ENCODE measurements around the gene UBR3.
"Not testable (repeated sequence)": the region's sequence is repeated elsewhere in the genome, so short reads cannot be mapped to it uniquely, and the experiment has no call there.

The UBR3 gene

DNA sequence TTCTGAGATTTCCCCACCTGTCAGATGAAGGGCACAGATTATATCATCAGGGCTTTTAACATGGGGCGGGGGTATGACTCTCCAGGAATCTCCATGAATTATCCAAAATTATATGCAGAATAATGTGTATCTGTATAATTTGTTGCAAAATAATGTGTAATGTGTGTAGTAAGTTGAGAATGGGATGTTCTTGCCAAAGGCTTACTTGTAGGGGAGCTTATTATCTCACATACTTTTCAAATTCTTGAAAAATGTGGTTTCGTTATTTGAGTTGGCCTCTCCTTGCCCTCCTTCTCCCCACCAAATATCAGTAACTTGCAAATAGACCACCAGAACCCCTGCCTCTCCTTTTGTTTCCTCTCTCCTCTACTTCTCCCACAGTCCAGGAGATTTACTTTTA is 35.6 kb downstream of the UBR3 start:
- DNase-seq (ENCODE audit: low read depth in 1 of 2, low spot score in 1 of 2) = no peak
- H3K27ac ChIP-seq (replicated peaks) = no peak overlapping the region
- H3K4me3 ChIP-seq (replicated peaks; ENCODE audit: insufficient read depth, low read length) = no peak overlapping the region
- no peak for TF ChIP-seq POLR2AphosphoS5 (IDR thresholded peaks at IDR 0.05; ENCODE audit: low read depth)
- TF ChIP-seq, protein P1, sequence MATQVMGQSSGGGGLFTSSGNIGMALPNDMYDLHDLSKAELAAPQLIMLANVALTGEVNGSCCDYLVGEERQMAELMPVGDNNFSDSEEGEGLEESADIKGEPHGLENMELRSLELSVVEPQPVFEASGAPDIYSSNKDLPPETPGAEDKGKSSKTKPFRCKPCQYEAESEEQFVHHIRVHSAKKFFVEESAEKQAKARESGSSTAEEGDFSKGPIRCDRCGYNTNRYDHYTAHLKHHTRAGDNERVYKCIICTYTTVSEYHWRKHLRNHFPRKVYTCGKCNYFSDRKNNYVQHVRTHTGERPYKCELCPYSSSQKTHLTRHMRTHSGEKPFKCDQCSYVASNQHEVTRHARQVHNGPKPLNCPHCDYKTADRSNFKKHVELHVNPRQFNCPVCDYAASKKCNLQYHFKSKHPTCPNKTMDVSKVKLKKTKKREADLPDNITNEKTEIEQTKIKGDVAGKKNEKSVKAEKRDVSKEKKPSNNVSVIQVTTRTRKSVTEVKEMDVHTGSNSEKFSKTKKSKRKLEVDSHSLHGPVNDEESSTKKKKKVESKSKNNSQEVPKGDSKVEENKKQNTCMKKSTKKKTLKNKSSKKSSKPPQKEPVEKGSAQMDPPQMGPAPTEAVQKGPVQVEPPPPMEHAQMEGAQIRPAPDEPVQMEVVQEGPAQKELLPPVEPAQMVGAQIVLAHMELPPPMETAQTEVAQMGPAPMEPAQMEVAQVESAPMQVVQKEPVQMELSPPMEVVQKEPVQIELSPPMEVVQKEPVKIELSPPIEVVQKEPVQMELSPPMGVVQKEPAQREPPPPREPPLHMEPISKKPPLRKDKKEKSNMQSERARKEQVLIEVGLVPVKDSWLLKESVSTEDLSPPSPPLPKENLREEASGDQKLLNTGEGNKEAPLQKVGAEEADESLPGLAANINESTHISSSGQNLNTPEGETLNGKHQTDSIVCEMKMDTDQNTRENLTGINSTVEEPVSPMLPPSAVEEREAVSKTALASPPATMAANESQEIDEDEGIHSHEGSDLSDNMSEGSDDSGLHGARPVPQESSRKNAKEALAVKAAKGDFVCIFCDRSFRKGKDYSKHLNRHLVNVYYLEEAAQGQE (IDR thresholded peaks at IDR 0.05; ENCODE audit: insufficient replicate concordance, low read depth) = no peak
- TF ChIP-seq GABPA (IDR thresholded peaks at IDR 0.05; ENCODE audit: low read depth) = no peak
- TF ChIP-seq, protein P2, sequence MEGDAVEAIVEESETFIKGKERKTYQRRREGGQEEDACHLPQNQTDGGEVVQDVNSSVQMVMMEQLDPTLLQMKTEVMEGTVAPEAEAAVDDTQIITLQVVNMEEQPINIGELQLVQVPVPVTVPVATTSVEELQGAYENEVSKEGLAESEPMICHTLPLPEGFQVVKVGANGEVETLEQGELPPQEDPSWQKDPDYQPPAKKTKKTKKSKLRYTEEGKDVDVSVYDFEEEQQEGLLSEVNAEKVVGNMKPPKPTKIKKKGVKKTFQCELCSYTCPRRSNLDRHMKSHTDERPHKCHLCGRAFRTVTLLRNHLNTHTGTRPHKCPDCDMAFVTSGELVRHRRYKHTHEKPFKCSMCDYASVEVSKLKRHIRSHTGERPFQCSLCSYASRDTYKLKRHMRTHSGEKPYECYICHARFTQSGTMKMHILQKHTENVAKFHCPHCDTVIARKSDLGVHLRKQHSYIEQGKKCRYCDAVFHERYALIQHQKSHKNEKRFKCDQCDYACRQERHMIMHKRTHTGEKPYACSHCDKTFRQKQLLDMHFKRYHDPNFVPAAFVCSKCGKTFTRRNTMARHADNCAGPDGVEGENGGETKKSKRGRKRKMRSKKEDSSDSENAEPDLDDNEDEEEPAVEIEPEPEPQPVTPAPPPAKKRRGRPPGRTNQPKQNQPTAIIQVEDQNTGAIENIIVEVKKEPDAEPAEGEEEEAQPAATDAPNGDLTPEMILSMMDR (IDR thresholded peaks at IDR 0.05; ENCODE audit: insufficient read depth, low read length) = no peak
- TF ChIP-seq SPI1 (IDR thresholded peaks at IDR 0.05; ENCODE audit: borderline replicate concordance, low read depth) = no peak
- no peaks in the 10 kb centered on the region for H3K27me3 ChIP-seq (ENCODE audit: insufficient read depth, poor library complexity, severe bottlenecking)

DNA sequence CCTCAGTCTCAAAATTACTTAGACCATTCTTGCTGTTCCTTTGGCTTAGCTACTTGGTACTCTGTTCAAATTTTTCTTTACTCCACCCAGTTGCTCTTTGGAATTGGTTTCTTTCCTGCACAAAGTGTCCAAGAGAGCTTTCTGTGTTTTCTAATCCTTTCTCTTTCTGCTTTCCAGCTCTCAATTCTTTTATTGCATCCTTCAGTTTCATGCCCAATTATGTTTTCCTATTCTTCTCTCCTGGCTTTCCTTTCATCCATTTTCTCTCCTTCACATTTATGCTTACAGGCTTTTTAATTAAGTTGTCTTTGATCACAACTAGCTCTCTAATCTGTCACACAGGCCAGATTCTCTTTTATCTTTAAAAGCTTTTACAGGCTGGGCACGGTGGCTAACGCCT is 38.2 kb downstream of the UBR3 start:
- H3K27me3 ChIP-seq (ENCODE audit: insufficient read depth, poor library complexity, severe bottlenecking) = no peaks in the 10 kb centered on the region
- DNase-seq (ENCODE audit: low read depth in 1 of 2, low spot score in 1 of 2) = no peak
- H3K27ac ChIP-seq (replicated peaks) = no peak overlapping the region
- H3K4me3 ChIP-seq (replicated peaks; ENCODE audit: insufficient read depth, low read length) = no peak overlapping the region
- TF ChIP-seq, protein P1 (IDR thresholded peaks at IDR 0.05; ENCODE audit: insufficient replicate concordance, low read depth) = no peak
- no peak for TF ChIP-seq POLR2AphosphoS5 (IDR thresholded peaks at IDR 0.05; ENCODE audit: low read depth)
- TF ChIP-seq SPI1 (IDR thresholded peaks at IDR 0.05; ENCODE audit: borderline replicate concordance, low read depth) = no peak
- TF ChIP-seq GABPA (IDR thresholded peaks at IDR 0.05; ENCODE audit: low read depth) = no peak
- TF ChIP-seq, protein P2 (IDR thresholded peaks at IDR 0.05; ENCODE audit: insufficient read depth, low read length) = no peak

DNA sequence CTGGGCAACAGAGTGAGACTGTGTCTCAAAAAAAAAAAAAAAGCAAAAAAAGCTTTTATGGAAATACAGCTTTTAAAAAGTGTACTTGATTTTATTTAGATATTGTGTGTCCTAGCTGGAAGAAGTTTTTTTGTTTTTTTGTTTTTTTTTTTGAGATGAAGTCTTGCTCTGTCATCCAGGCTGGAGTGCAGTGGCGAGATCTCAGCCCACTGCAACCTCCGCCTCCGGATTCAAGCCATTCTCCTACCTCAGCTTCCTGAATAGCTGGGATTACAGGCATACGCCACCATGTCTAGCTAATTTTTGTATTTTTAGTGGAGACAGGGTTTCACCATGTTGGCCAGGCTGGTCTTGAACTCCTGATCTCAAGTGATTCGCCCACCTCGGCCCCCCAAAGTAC is 39.0 kb downstream of the UBR3 start:
- H3K27me3 ChIP-seq (ENCODE audit: insufficient read depth, poor library complexity, severe bottlenecking); H3K4me3 ChIP-seq (replicated peaks; ENCODE audit: insufficient read depth, low read length); H3K27ac ChIP-seq (replicated peaks); DNase-seq (ENCODE audit: low read depth in 1 of 2, low spot score in 1 of 2): not testable (repeated sequence)

DNA sequence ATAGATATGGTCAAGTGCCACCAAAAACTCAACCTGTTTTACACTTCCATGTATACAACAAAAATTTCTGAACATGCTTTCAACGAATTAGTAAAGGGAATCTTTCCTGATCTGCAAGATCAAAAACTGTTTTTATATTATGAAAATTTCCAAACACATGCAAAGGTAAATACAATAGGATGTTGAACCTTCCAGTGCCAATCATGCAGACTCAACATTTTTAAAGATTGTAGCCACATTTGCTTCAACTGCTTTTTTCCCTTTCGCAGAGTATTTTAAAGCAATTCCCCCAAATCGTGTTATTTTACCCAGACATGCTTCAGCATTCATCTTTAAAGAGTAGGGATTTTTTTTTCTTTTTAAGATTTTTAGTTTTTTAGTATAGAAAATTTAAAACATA is 40.3 kb downstream of the UBR3 start:
- H3K27me3 ChIP-seq (ENCODE audit: insufficient read depth, poor library complexity, severe bottlenecking) = no peaks in the 10 kb centered on the region
- H3K27ac ChIP-seq (replicated peaks) = no peak overlapping the region
- DNase-seq (ENCODE audit: low read depth in 1 of 2, low spot score in 1 of 2) = no peak
- H3K4me3 ChIP-seq (replicated peaks; ENCODE audit: insufficient read depth, low read length) = no peak overlapping the region
- no peak for TF ChIP-seq SPI1 (IDR thresholded peaks at IDR 0.05; ENCODE audit: borderline replicate concordance, low read depth)

DNA sequence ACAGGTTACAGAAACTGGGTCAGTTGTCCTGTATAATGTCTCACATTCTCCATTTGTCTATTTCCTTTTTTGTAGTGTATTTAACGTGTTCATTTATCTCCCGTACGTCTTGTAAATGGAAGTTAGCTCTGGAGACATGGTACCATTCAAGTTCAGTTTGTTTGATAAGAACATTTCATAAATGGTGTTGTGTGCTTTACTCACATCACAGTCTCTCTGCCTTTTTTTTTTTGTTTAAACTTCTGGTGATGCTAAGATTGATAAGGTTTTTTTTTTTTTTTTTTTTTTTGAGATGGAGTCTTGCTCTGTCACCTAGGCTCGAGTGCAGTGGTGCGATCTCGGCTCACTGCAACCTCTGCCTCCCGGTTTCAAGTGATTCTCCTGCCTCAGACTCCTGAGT is 41.7 kb downstream of the UBR3 start:
- TF ChIP-seq SPI1 (IDR thresholded peaks at IDR 0.05; ENCODE audit: borderline replicate concordance, low read depth) (no peak), GABPA (IDR thresholded peaks at IDR 0.05; ENCODE audit: low read depth) (no peak), POLR2AphosphoS5 (IDR thresholded peaks at IDR 0.05; ENCODE audit: low read depth) (no peak)
- TF ChIP-seq, protein P1 (IDR thresholded peaks at IDR 0.05; ENCODE audit: insufficient replicate concordance, low read depth) = no peak
- TF ChIP-seq, protein P2 (IDR thresholded peaks at IDR 0.05; ENCODE audit: insufficient read depth, low read length) = no peak
- DNase-seq (ENCODE audit: low read depth in 1 of 2, low spot score in 1 of 2) = no peak

DNA sequence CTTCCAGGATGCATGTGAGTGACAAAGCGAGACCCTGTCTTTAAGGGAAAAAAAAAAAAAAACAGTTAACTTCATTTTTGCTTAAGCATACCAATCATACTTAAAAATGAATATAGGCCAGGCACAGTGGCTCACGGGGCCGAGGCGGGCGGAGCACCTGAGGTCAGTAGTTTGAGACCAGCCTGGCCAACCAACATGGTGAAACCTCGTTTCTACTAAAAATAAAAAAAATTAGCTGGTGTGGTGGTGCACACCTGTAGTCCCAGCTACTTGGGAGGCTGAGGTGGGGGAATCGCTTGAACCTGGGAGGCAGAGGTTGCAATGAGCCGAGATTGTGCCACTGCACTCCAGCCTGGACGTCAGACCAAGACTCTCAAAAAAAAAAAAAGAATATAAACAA is 44.1 kb downstream of the UBR3 start:
- H3K27ac ChIP-seq (replicated peaks); H3K4me3 ChIP-seq (replicated peaks; ENCODE audit: insufficient read depth, low read length); DNase-seq (ENCODE audit: low read depth in 1 of 2, low spot score in 1 of 2): not testable (repeated sequence)

More for the DNA sequence above, 41.7 kb downstream of the UBR3 start:
- no peak overlapping the region for H3K4me3 ChIP-seq (replicated peaks; ENCODE audit: insufficient read depth, low read length)
- H3K27me3 ChIP-seq (ENCODE audit: insufficient read depth, poor library complexity, severe bottlenecking) = no peaks in the 10 kb centered on the region
- no peak overlapping the region for H3K27ac ChIP-seq (replicated peaks)

More for the DNA sequence above, 44.1 kb downstream of the UBR3 start:
- not testable (repeated sequence) for H3K27me3 ChIP-seq (ENCODE audit: insufficient read depth, poor library complexity, severe bottlenecking)

Measured in HL-60 (cell line).